Right forelimb (tissue), 1 donor: ENCODE measurements around the gene CCNG2.

Source experiments
- DNase-seq: peaks from one replicate; pipeline ENCODE4 v3.0.0-alpha.2; 2018

CCNG2 gene

DNA sequence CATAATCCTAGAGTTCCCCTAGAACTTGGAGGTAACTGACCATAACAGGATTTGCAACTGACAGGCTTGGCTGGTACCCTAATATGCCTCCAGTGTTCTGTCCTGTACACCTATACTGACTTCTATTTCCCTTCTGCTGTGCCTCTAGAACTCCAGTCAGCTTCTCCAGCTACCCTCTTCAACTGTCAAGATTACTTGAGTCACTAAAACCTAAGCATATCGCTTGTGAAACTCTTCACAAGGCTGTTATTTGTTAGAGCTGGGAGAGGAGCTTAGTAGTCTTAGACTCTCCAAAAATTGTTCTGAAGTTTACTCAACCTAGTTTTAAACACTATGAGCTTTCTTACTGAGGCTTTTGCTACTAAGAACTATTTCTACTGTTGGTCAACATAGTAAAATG is 52.0 kb downstream of the CCNG2 start:
- no peak for DNase-seq

DNA sequence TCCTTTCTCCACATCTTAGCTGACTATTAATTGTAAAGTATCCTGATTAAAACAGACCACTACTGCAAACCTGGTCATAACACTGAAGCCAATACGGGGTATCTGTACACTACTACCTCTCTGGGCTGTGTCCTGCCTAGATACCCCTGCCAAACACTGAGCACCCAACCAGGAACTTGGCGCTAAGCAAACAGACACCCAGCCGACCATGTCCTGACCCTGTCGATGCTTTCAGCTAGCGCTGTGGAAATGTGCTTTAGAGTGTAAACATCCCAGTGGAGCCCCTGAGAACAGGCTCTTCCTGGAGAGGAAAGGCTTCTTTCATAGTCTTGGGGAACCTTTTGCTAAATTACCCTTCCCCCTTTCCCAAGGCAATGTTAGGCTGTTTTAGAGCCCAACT is 52.9 kb downstream of the CCNG2 start:
- DNase-seq, result no peak

DNA sequence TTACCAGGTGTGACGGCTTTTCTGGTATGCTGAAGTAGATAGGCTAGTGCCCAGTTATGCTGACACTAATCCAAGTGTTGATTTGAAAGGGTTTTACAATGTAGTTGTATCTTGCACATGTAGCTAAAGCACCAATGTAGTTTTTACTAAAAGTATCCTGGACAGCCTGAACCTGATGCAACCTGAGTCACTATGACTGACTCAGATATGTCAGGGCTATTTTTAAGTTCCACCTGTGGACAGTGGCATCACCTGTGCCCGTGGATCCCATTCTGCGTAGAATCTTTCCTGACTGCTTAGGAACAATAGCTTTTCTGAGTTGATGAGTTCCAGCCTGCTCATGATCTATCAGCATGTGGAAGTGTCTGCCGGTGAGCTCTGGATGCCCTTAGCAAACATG is 58.1 kb downstream of the CCNG2 start:
- DNase-seq, result no peak

DNA sequence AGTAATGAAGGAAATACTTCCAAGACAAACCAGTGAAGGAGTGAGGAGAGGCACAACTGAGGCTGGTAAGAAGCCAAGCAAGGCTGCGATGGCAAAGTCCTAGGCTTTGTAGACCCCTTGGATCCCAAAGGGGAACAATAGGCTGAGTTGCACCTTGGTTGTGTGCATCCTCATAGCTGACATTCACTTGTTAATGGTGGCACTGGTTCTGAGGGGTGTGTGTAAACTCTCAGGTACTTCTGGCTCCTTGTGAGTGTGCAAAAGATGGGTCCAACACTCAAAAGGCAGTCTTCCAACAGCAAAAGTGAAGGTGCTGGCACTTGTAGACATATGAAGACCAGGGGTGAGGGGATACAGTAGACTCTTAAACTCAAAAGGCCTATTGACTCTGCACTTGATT is 60.5 kb downstream of the CCNG2 start:
- no peak for DNase-seq

DNA sequence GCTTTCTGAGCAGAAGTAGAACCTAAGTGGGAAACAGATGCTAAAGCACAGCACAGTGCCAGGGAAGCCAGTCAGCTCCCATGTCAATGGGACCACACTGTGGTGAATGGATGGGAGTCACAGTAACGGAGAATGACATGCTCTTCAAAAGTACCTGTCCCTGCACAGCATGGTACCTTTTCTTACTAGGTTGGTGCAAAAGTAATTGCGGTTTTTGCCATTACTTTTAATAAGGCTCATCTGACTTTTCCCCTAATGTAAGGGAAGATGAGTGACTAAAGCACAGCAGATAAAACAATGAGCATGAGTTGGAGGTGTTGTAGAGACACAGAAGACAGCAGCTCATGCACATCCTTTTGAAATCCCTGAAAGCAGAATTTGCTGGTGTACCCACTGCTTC is 62.3 kb downstream of the CCNG2 start:
- no peak for DNase-seq
